Left cardiac atrium (tissue), 4 donors: Measurements from ENCODE around the gene TPM4. TPM values are rescaled to one million over a fixed set of nuclear protein-coding genes. Genes with fewer than 3 reads are reported as not detected.
"Not testable (repeated sequence)": the region's sequence is repeated elsewhere in the genome, so short reads cannot be mapped to it uniquely, and the experiment has no call there.

Source experiments
- ATAC-seq, 2 donors: fragments of 200-7000 bp; cut with Tn5 transposase; one replicate each; pipeline ENCODE4 v1.9.1; 2020; ENCODE audit warnings: mild to moderate bottlenecking in 2 of 2, moderate library complexity in 2 of 2
- DNase-seq: peaks from one replicate; pipeline ENCODE4 v3.0.0-alpha.2; 2020
- intact Hi-C, 2 donors: fragments of 100-400 bp; cut with DNase I; formaldehyde crosslinking; loops; one replicate each; pipeline versions ENCODE4 v1.14.1 to v1.15.1; 2022 to 2023
- total RNA-seq, 2 donors: library from RNA; stranded (reverse); fragmentation: NEBNext Ultra II Directional; extraction: Animal tissue kit (Norgen Biotek cat#: 25700); gene quantifications; one replicate each; pipeline ENCODE4 v1.2.1, GENCODE V29; 2021
- donor health status: DM: no; HTN: yes; CAD: no.
- donor health status: DM: no; HTN: yes; CAD: no; lungs with severe emphysema.
- donor health status: DM: yes; HTN: yes; CAD: no.
- donor health status: Dilated cardiomyopathy.

Gene TPM4
- total RNA-seq, 2 donors from 2014 or later, result 183 to 310 TPM

GRCh38 chr19:16087940-16088339 lies 11.6 kb downstream of the TPM4 start:
- intact Hi-C loops, result loop anchor here in 1 of 2 donors (2.0 kb wide), 1 partner anchor 17 kb away; no protein-coding TSS in a partner anchor
- peak; percentile 11 to 32 for ATAC-seq
- no peak for DNase-seq

- intact Hi-C loops, result loop anchor here in 1 of 2 donors (2.0 kb wide), 1 partner anchor 16 kb away; no protein-coding TSS in a partner anchor
Observed at GRCh38 chr19:16088351-16089009, 12.2 kb downstream of the TPM4 start.

GRCh38 chr19:16089010-16089846 lies 12.9 kb downstream of the TPM4 start:
- ATAC-seq (no peak), DNase-seq (no peak)
- intact Hi-C loops, result loop anchor here in 1 of 2 donors (2.0 kb wide), 1 partner anchor 16 kb away; no protein-coding TSS in a partner anchor

More at GRCh38 chr19:16088351-16089009, 12.2 kb downstream of the TPM4 start:
- DNase-seq (no peak), ATAC-seq (peak in 1 of 2 donors; percentile 15)

GRCh38 chr19:16091546-16092475 lies 15.5 kb downstream of the TPM4 start:
- DNase-seq, result no peak
- intact Hi-C loops, result no loop called here
- no peak for ATAC-seq

GRCh38 chr19:16094360-16095070 lies 18.2 kb downstream of the TPM4 start:
- ATAC-seq (peak in 1 of 2 donors; percentile 4), DNase-seq (no peak)
- intact Hi-C loops, result no loop called here

- intact Hi-C loops, result no loop called here
- ATAC-seq, result peak; percentile 28 to 66
- DNase-seq, result peak; percentile 59
Observed at GRCh38 chr19:16095071-16095571, 18.8 kb downstream of the TPM4 start.

GRCh38 chr19:16096280-16096855 lies 20.1 kb downstream of the TPM4 start:
- intact Hi-C loops, result no loop called here
- ATAC-seq, result no peak
- DNase-seq, result no peak

- DNase-seq (no peak), ATAC-seq (no peak)
- intact Hi-C loops, result no loop called here
Observed at GRCh38 chr19:16098416-16098768, 22.1 kb downstream of the TPM4 start.

GRCh38 chr19:16098821-16099220 lies 22.5 kb downstream of the TPM4 start:
- DNase-seq, result no peak
- intact Hi-C loops, result no loop called here
- ATAC-seq, result no peak

GRCh38 chr19:16099314-16099965 lies 23.1 kb downstream of the TPM4 start:
- intact Hi-C loops, ATAC-seq, DNase-seq: not testable (repeated sequence)

- intact Hi-C loops, result no loop called here
- DNase-seq (no peak), ATAC-seq (no peak)
Observed at GRCh38 chr19:16100524-16100923, 24.2 kb downstream of the TPM4 start.

- intact Hi-C loops, result loop anchor here in 1 of 2 donors (2.0 kb wide), 1 partner anchor 16 kb away; no protein-coding TSS in a partner anchor
- DNase-seq (no peak), ATAC-seq (no peak)
Observed at GRCh38 chr19:16104722-16105121, 28.4 kb downstream of the TPM4 start.

- ATAC-seq, result peak in 1 of 2 donors; percentile 4
- intact Hi-C loops, result no loop called here
- no peak for DNase-seq
Observed at GRCh38 chr19:16106121-16106520, 29.8 kb downstream of the TPM4 start.

- ATAC-seq (peak; percentile 97 to 98), DNase-seq (peak; percentile 99)
- intact Hi-C loops, result loop anchor here in 1 of 2 donors (5.0 to 10.0 kb wide), 3 partner anchors 34 to 73 kb away; partner anchors contain the start of genes FAM32A and TPM4
Observed at GRCh38 chr19:16111160-16111908, 35.0 kb downstream of the TPM4 start, which contains the start of gene RAB8A. Gene RAB8A (plus strand): TSS chr19:16111889. CDS start chr19:16111902, 13 bp downstream.

- no peak for DNase-seq
- intact Hi-C loops, result loop anchor here in 1 of 2 donors (5.0 to 10.0 kb wide), 3 partner anchors 35 to 73 kb away; partner anchors contain the start of genes FAM32A and TPM4
Observed at GRCh38 chr19:16111909-16112752, 35.8 kb downstream of the TPM4 start.

More at GRCh38 chr19:16111909-16112752, 35.8 kb downstream of the TPM4 start:
- ATAC-seq, result peak; percentile 0 to 6
